Sigmoid colon (tissue), 7 donors: ENCODE measurements around the gene GNAS. TPM values are rescaled to one million over a fixed set of nuclear protein-coding genes. Genes with fewer than 3 reads are reported as not detected.

ENCODE experiments used
- DNase-seq: peaks from one replicate; pipeline ENCODE4 v3.0.0-alpha.2; 2019
- H3K27ac ChIP-seq, 4 donors: fragments of 200-600 bp; sonication (generic); one replicate each; pipeline ENCODE4 v1.5.1; 2016 to 2019; ENCODE audit warnings: mild to moderate bottlenecking in 1 of 4
- H3K27me3 ChIP-seq, 3 donors: fragments of 200-600 bp; sonication (generic); one replicate each; pipeline ENCODE4 v1.5.1; 2019; ENCODE audit warnings: mild to moderate bottlenecking in 1 of 3
- H3K36me3 ChIP-seq, 4 donors: fragments of 200-600 bp; sonication (generic); one replicate each; pipeline ENCODE4 v1.5.1; 2016 to 2019
- H3K4me1 ChIP-seq, 4 donors: fragments of 200-600 bp; sonication (generic); one replicate each; pipeline ENCODE4 v1.5.1; 2017 to 2019
- H3K4me3 ChIP-seq, 4 donors: fragments of 200-600 bp; sonication (generic); one replicate each; pipeline ENCODE4 v1.5.1; 2017 to 2019; ENCODE audit warnings: mild to moderate bottlenecking in 2 of 4, moderate library complexity in 1 of 4
- H3K9me3 ChIP-seq, 4 donors: fragments of 200-600 bp in 3 of 4; sonication (generic) in 3 of 4; one replicate each; pipeline versions ENCODE4 v1.5.1 to v1.6.1; 2013 to 2019
- EP300 ChIP-seq, 4 donors: sonication (generic); formaldehyde crosslinking; IDR thresholded peaks; one replicate each; pipeline ENCODE4 v1.6.1; 2017; ENCODE audit warnings: antibody characterized with exemption in 4 of 4
- POLR2A ChIP-seq, 2 donors: fragments of 450-650 bp; IDR thresholded peaks; one replicate each; pipeline ENCODE4 v1.6.1; 2016; ENCODE audit warnings: antibody characterized with exemption in 2 of 2, mild to moderate bottlenecking in 2 of 2, moderate library complexity in 2 of 2
- POLR2AphosphoS5 ChIP-seq, 4 donors: sonication (generic); formaldehyde crosslinking; IDR thresholded peaks; one replicate each; pipeline ENCODE4 v1.6.1; 2017; ENCODE audit warnings: antibody characterized with exemption in 4 of 4
- whole genome bisulfite sequencing, 2 donors: extraction: QIAGEN DNeasy Blood & Tissue Kit; methylation state at CpG; one replicate each; pipeline ENCODE4 v1.1.7; 2013; 5-methylcytosine and 5-hydroxymethylcytosine counted together
- intact Hi-C: fragments of 100-400 bp; cut with DNase I; formaldehyde crosslinking; loops from one replicate; pipeline ENCODE4 v1.15.1; 2023
- polyA plus RNA-seq, 3 donors: library from polyadenylated mRNA; stranded (reverse); fragments of 200-250 nt; gene quantifications; one replicate each; pipeline ENCODE4 v1.2.3, GENCODE V29; 2013
- total RNA-seq, 4 donors: library from RNA; depleted of rRNA; stranded (reverse); fragments of >200 nt; gene quantifications; one replicate each; pipeline ENCODE4 v1.1.0, GENCODE V29; 2016
- TF ChIP-seq, protein P1 (sequence below), 4 experiments: fragments of 450-650 bp in 3 of 4; fragments of 200-600 bp in 1 of 4; IDR thresholded peaks; one replicate each; pipeline ENCODE4 v1.5.1; 2016 to 2019; ENCODE audit warnings: antibody characterized with exemption in 4 of 4, mild to moderate bottlenecking in 3 of 4, moderate library complexity in 2 of 4
- donor health status: healthy with polysubstance abuse.
- donor health status: Bipolar disorder and iron deficiency.
- donor health status: healthy.

GNAS gene
- total and polyA plus RNA-seq, 7 donors = 449 to 808 (median 535) TPM

DNA sequence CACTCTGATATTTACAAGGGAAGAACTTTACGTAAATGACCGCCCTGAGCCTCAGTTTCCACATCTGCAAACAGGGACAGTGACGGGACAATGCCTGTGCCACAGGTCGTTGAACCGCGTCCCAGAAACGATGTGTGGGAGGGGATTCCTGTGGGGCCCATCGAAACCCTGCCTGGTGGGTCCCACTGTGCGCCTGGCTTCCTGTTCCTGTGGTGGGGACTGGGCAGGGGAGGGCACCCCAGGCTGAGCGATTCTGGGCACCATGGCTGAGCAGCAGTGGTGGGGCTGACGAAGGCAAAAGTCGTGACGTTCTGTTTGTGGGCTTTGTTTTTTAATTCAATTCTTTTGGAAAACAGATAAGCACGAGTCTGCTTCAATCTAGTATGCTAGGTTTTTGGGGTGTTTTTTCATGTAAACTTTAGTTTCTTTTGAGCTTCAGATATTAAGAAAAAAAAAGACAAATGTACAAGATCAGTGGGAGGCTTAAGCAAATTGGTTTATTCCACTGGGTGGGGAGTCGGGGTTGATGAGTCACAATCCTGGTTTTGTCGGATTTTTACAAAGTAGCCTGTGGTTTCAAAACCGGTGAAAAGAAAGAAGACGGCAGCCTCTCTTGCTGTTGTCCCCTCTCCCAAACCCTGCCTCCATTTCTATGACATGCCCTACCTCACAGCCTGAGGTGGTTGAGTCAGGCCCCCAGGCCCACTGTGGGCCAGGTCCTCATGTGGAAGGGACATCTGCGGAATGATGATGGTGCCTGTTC lies 42.2 kb upstream of the GNAS start:
- no peaks in the 10 kb centered on the region for H3K4me1 ChIP-seq
- intact Hi-C loops = no loop called here
- H3K9me3 ChIP-seq = no peaks in the 10 kb centered on the region
- peaks cover 0 to under 1% (median 0%) of the 10 kb centered on the region in 3 donors for H3K27me3 ChIP-seq
- no peak overlapping the region for H3K27ac ChIP-seq
- 78 to 81% methylated on average over 19 of the region's 19 CpGs for WGBS, 2 donors
- TF ChIP-seq EP300 (IDR thresholded peaks at IDR 0.05) (no peak), POLR2AphosphoS5 (IDR thresholded peaks at IDR 0.05) (no peak), POLR2A (IDR thresholded peaks at IDR 0.05) (no peak)
- TF ChIP-seq, protein P1, sequence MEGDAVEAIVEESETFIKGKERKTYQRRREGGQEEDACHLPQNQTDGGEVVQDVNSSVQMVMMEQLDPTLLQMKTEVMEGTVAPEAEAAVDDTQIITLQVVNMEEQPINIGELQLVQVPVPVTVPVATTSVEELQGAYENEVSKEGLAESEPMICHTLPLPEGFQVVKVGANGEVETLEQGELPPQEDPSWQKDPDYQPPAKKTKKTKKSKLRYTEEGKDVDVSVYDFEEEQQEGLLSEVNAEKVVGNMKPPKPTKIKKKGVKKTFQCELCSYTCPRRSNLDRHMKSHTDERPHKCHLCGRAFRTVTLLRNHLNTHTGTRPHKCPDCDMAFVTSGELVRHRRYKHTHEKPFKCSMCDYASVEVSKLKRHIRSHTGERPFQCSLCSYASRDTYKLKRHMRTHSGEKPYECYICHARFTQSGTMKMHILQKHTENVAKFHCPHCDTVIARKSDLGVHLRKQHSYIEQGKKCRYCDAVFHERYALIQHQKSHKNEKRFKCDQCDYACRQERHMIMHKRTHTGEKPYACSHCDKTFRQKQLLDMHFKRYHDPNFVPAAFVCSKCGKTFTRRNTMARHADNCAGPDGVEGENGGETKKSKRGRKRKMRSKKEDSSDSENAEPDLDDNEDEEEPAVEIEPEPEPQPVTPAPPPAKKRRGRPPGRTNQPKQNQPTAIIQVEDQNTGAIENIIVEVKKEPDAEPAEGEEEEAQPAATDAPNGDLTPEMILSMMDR (IDR thresholded peaks at IDR 0.05) = no peak
- H3K4me3 ChIP-seq = no peak overlapping the region
- no peaks in the 10 kb centered on the region for H3K36me3 ChIP-seq
- no peak for DNase-seq

DNA sequence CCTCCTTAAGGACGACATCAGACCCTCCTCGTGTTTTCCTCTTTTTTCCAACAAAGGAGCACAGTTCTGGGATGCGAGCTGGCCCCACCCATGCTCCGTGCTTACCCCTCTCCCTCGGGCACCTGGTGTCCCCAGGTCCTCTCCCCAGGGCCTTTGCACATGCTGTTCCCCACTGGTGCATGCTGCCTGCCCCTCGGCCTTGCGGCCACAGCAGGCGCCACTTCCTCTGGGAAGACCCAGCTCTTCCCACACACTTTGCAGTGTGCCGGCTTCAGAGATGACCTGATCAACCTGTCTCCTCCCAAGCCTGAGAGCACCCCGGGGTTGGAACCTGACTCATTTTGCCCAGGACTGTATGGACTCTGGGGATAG lies 41.7 kb upstream of the GNAS start:
- no peaks in the 10 kb centered on the region for H3K4me1 ChIP-seq
- WGBS, 2 donors = 80 to 87% methylated on average over 10 of the region's 10 CpGs
- no peak overlapping the region for H3K27ac ChIP-seq
- no peak for DNase-seq
- no peak for TF ChIP-seq EP300 (IDR thresholded peaks at IDR 0.05)
- TF ChIP-seq, protein P1 (IDR thresholded peaks at IDR 0.05) = no peak
- intact Hi-C loops = no loop called here
- no peaks in the 10 kb centered on the region for H3K27me3 ChIP-seq
- H3K36me3 ChIP-seq = no peaks in the 10 kb centered on the region
- no peaks in the 10 kb centered on the region for H3K9me3 ChIP-seq
- H3K4me3 ChIP-seq = no peak overlapping the region

DNA sequence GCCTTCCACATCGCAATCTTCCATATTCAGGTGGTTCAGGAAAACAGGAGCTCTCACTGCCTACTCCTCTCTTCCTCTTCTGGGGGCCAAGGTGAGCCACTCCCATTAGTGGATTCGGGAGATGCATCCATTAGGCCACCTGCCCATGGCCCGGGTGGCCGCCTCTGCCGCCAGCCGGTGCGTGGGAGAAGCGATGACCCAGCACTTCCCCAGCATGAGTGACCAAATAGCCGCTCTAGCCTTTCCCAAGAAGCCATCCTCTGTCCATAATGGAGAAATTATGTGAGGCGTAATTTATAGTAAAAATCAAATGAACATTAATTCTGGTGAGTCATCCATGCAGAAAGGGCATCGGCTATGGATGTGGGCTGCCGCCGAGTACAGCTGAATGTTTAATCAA lies 41.2 kb upstream of the GNAS start:
- no peak for DNase-seq
- Histone ChIP-seq H3K27me3 (no peaks in the 10 kb centered on the region), H3K27ac (no peak overlapping the region), H3K9me3 (no peaks in the 10 kb centered on the region), H3K4me1 (no peaks in the 10 kb centered on the region), H3K36me3 (no peaks in the 10 kb centered on the region), H3K4me3 (no peak overlapping the region)
- intact Hi-C loops = no loop called here
- 92 to 94% methylated on average over 13 of the region's 13 CpGs for WGBS, 2 donors
- TF ChIP-seq, protein P1 (IDR thresholded peaks at IDR 0.05) = no peak
- TF ChIP-seq EP300 (IDR thresholded peaks at IDR 0.05) (no peak), POLR2AphosphoS5 (IDR thresholded peaks at IDR 0.05) (no peak), POLR2A (IDR thresholded peaks at IDR 0.05) (no peak)

DNA sequence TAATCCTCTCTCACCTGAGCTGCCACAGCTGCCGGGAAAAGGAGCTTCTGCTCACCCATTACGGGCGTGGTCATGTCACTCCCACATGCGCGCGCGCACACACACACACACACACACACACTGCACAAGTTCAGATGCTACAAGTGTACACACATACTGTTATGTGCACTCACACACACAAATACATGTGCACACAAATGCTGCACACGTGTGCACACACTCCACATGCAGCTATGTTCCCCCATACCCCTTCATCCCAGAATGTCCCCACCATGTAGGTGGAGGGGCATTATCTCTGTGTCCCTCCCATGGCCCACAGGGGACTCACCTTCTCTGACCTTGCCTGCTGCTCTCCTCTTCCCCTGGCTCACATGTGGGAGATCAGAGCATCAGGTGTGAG lies 39.1 kb upstream of the GNAS start:
- DNase-seq = no peak
- intact Hi-C loops = no loop called here
- 52 to 83% methylated on average over 8 of the region's 8 CpGs for WGBS, 2 donors
- Histone ChIP-seq H3K27ac (no peak overlapping the region), H3K36me3 (no peaks in the 10 kb centered on the region), H3K4me3 (no peak overlapping the region), H3K27me3 (no peaks in the 10 kb centered on the region), H3K9me3 (no peaks in the 10 kb centered on the region), H3K4me1 (no peaks in the 10 kb centered on the region)
- TF ChIP-seq POLR2A (IDR thresholded peaks at IDR 0.05) (no peak), EP300 (IDR thresholded peaks at IDR 0.05) (no peak), POLR2AphosphoS5 (IDR thresholded peaks at IDR 0.05) (no peak)
- TF ChIP-seq, protein P1 (IDR thresholded peaks at IDR 0.05) = no peak

DNA sequence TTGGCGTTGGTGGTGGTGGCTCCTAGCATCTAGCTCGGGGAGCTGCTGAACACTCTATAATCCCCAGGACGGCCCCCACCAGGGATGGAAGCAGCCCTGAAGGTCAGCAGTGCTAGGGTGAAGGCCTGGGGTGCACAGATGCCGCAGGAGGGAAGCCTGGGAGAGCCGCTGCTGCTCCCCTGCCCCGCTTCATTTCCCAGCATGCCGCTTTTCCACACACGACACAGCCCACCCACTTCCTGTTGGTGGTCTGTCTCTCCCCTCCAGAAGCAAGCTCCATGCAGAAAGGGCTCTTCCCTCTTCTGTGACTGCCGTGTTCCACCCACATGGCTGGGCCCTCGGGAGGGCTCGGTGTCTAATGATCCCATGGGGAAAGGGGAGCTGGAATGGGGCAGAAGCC lies 37.1 kb upstream of the GNAS start:
- no peak for DNase-seq
- no peaks in the 10 kb centered on the region for H3K4me1 ChIP-seq
- 66 to 81% methylated on average over 11 of the region's 11 CpGs for WGBS, 2 donors

More for the DNA sequence above, 37.1 kb upstream of the GNAS start:
- no peaks in the 10 kb centered on the region for H3K9me3 ChIP-seq
- no peak overlapping the region for H3K27ac ChIP-seq
- H3K36me3 ChIP-seq = no peaks in the 10 kb centered on the region
- intact Hi-C loops = no loop called here
- H3K27me3 ChIP-seq = no peaks in the 10 kb centered on the region
- TF ChIP-seq EP300 (IDR thresholded peaks at IDR 0.05) (no peak), POLR2AphosphoS5 (IDR thresholded peaks at IDR 0.05) (no peak), POLR2A (IDR thresholded peaks at IDR 0.05) (no peak)
- TF ChIP-seq, protein P1 (IDR thresholded peaks at IDR 0.05) = no peak
- H3K4me3 ChIP-seq = no peak overlapping the region
